ENCODE results near the gene ROBO1. TPM values are rescaled to one million over a fixed set of nuclear protein-coding genes. Genes with fewer than 3 reads are reported as not detected.

ROBO1 gene
- total RNA-seq, 1 experiment from 2014 or later: 67.6 TPM

DNA sequence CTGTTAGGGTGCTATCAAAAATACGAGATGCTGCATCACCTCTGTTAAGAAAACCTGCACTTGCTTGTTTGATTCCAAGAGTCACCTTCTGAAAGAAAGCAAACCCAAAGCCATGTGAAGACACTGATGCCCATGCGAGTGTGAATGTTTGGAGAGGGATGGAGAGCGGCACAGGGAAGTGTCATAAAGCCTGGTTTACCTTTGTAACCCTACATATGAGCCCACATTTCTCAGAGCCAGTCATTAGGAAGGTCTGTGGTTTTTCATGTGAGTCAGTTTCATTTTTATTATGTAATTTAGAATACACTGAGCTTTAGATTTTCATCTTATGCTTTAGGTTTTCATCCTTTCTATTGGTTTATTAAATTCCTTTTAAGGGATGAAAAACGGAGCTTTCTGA lies 896.8 kb downstream of the ROBO1 start:
- H3K4me1 ChIP-seq (ENCODE audit: insufficient read depth, low read length, poor library complexity, severe bottlenecking): peaks cover 70% of the 10 kb centered on the region
- DNase-seq (ENCODE audit: low spot score): no peak
- H3K9me3 ChIP-seq (ENCODE audit: low read depth, low read length, poor library complexity, severe bottlenecking): no peaks in the 10 kb centered on the region
- H3K27ac ChIP-seq (ENCODE audit: low read depth, low read length, poor library complexity, severe bottlenecking): no peak overlapping the region
- no peaks in the 10 kb centered on the region for H3K27me3 ChIP-seq (replicated peaks; ENCODE audit: insufficient read depth, low read depth, low read length, poor library complexity)
- POLR2A ChIA-PET (ENCODE audit: low non-redundant PET): interaction anchor here (0.6 kb wide), 2 partner anchors 13 to 39 kb away, joined by 4 to 12 read pairs; no protein-coding TSS in a partner anchor
- TF ChIP-seq, protein P1, sequence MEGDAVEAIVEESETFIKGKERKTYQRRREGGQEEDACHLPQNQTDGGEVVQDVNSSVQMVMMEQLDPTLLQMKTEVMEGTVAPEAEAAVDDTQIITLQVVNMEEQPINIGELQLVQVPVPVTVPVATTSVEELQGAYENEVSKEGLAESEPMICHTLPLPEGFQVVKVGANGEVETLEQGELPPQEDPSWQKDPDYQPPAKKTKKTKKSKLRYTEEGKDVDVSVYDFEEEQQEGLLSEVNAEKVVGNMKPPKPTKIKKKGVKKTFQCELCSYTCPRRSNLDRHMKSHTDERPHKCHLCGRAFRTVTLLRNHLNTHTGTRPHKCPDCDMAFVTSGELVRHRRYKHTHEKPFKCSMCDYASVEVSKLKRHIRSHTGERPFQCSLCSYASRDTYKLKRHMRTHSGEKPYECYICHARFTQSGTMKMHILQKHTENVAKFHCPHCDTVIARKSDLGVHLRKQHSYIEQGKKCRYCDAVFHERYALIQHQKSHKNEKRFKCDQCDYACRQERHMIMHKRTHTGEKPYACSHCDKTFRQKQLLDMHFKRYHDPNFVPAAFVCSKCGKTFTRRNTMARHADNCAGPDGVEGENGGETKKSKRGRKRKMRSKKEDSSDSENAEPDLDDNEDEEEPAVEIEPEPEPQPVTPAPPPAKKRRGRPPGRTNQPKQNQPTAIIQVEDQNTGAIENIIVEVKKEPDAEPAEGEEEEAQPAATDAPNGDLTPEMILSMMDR (conservative IDR thresholded peaks at IDR 0.05; ENCODE audit: low read depth, low read length): no peak
- no peak for TF ChIP-seq EZH2 (IDR thresholded peaks at IDR 0.05; ENCODE audit: borderline replicate concordance, low read depth, low read length, poor library complexity, severe bottlenecking)
- intact Hi-C loops (cut with micrococcal nuclease; ENCODE audit: unreplicated experiment): no loop called here
- BruUV-seq (replicated peaks): no TSS peak
- CTCF ChIA-PET: no interaction called here
- no peaks in the 10 kb centered on the region for H3K36me3 ChIP-seq (ENCODE audit: insufficient read depth, low read length, poor library complexity, severe bottlenecking)
- H3K4me3 ChIP-seq (ENCODE audit: low read depth, low read length, poor library complexity, severe bottlenecking): no peak overlapping the region

DNA sequence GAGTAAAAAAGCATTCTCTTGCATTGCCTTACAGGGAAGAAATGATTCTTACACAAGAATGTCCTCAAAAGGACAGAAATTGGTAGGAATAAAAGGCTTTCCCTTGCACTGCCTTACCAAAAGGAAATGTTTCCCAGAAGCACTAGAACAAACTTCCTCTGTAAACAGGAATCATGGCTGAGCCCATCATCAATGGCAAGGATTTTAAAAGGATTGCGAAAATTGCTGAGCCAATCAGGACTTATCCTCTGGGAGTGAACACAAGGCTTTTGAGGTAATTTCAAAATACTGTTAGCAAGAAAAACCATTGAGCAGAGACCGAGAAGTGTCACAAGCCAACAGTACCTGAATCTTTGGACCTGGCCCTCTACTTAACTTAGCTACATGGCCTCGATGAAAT lies 897.3 kb downstream of the ROBO1 start:
- no peak for TF ChIP-seq EZH2 (IDR thresholded peaks at IDR 0.05; ENCODE audit: borderline replicate concordance, low read depth, low read length, poor library complexity, severe bottlenecking)
- TF ChIP-seq, protein P1 (conservative IDR thresholded peaks at IDR 0.05; ENCODE audit: low read depth, low read length): no peak
- Histone ChIP-seq H3K4me3 (ENCODE audit: low read depth, low read length, poor library complexity, severe bottlenecking) (no peak overlapping the region), H3K36me3 (ENCODE audit: insufficient read depth, low read length, poor library complexity, severe bottlenecking) (no peaks in the 10 kb centered on the region), H3K4me1 (ENCODE audit: insufficient read depth, low read length, poor library complexity, severe bottlenecking) (peaks cover 70% of the 10 kb centered on the region), H3K9me3 (ENCODE audit: low read depth, low read length, poor library complexity, severe bottlenecking) (no peaks in the 10 kb centered on the region), H3K27ac (ENCODE audit: low read depth, low read length, poor library complexity, severe bottlenecking) (peak overlapping the region; percentile 12), H3K27me3 (replicated peaks; ENCODE audit: insufficient read depth, low read depth, low read length, poor library complexity) (no peaks in the 10 kb centered on the region)
- intact Hi-C loops (cut with micrococcal nuclease; ENCODE audit: unreplicated experiment): no loop called here
- no peak for DNase-seq (ENCODE audit: low spot score)
- ChIA-PET POLR2A (ENCODE audit: low non-redundant PET) (no interaction called here), CTCF (no interaction called here)
- BruUV-seq (replicated peaks): no TSS peak

DNA sequence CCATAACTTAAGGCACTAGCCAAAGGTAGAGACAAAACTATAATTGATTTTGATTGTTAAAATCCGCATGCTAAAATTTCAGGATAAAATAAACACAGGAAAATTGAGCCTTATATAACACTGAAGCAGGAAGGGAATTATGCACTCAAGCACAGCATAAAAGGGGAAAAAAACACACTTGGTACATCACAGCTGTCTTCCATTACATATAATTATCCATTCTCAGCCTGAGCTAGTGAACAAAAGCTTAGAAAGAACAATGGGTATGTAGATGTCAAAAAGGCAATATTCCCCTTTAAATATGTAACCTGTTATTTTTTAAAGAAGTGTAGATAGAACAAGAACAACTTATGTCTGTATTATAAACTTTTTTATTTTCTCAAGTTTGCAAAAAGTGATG lies 899.2 kb downstream of the ROBO1 start:
- intact Hi-C loops (cut with micrococcal nuclease; ENCODE audit: unreplicated experiment): loop anchor here (5.0 kb wide), 1 partner anchor 109 kb away; no protein-coding TSS in a partner anchor
- no TSS peak for BruUV-seq (replicated peaks)
- Histone ChIP-seq H3K9me3 (ENCODE audit: low read depth, low read length, poor library complexity, severe bottlenecking) (no peaks in the 10 kb centered on the region), H3K36me3 (ENCODE audit: insufficient read depth, low read length, poor library complexity, severe bottlenecking) (no peaks in the 10 kb centered on the region), H3K27ac (ENCODE audit: low read depth, low read length, poor library complexity, severe bottlenecking) (peak overlapping the region; percentile 90), H3K4me3 (ENCODE audit: low read depth, low read length, poor library complexity, severe bottlenecking) (no peak overlapping the region), H3K27me3 (replicated peaks; ENCODE audit: insufficient read depth, low read depth, low read length, poor library complexity) (no peaks in the 10 kb centered on the region), H3K4me1 (ENCODE audit: insufficient read depth, low read length, poor library complexity, severe bottlenecking) (peaks cover 64% of the 10 kb centered on the region)
- DNase-seq (ENCODE audit: low spot score): peak; percentile 75
- ChIA-PET POLR2A (ENCODE audit: low non-redundant PET) (no interaction called here), CTCF (no interaction called here)
- no peak for TF ChIP-seq EZH2 (IDR thresholded peaks at IDR 0.05; ENCODE audit: borderline replicate concordance, low read depth, low read length, poor library complexity, severe bottlenecking)
- TF ChIP-seq, protein P1 (conservative IDR thresholded peaks at IDR 0.05; ENCODE audit: low read depth, low read length): no peak

All from A673 (cell line).